GM18907 (cell line): Measurements from ENCODE around the gene GUCY2F.

ENCODE experiments used
- ATAC-seq: cut with Tn5 transposase; IDR thresholded peaks from one replicate; pipeline ENCODE4 v1.9.1; 2021; ENCODE audit warnings: mild to moderate bottlenecking, moderate library complexity; ENCODE audit not compliant: unreplicated experiment

The GUCY2F gene

DNA sequence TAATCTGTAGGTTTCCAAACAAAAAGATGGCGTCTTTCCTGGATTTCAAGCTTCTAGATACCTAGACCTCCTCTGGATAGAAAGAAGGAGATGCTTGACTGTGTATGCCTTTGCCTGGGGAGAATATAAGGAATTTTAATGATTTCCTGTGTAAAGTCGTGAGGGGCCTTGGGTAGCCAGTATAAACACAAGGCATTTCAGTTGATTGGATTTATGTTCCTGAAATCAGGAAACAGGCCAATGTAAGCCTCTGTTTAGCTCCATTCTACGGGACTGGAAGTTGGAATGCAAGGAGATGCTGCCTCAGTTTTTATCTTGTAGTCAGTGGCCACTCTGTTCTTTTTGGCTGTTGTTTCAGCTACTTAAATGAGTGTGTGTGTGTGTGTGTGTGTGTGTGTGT, 137.2 kb downstream of the GUCY2F start:
- ATAC-seq: no peak

DNA sequence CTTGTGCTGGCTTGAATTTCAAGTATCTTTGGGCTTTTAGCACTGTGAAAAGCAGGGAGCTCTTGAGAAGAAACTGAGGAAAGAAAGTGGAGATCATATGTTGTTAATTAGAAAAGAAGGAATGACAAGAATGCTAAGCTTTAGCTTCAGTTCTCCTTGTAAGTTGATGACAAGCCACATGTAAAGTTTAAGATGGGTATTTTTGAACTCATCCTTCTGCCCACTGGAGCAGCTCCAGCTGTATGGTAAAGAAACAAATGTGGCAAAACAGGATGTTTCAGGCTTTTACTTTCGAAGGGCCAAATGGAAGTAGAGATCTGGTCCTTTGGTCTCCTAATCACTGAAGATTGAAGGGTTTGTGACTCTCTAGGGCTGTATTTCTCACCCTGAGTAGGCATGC, 137.8 kb downstream of the GUCY2F start:
- ATAC-seq: no peak

DNA sequence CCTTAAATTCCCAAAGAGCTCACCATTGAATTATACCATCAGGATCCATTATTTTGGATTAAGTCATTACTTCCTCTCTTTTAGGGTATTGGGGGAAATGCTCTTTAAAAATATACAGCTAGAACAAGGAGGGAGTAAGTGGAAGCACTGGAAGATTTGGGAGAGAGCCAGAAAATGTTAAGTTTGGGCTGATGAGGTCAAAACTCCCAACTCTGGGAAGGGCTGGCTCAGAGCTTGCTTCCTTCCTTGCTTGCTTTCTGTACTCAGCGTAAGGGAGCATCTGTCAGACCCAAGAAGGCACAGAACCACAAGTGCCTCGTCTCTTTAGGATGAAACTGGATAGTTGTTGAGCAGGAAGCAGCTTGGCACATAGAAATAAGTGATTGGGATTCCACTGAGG, 138.2 kb downstream of the GUCY2F start:
- ATAC-seq: no peak

DNA sequence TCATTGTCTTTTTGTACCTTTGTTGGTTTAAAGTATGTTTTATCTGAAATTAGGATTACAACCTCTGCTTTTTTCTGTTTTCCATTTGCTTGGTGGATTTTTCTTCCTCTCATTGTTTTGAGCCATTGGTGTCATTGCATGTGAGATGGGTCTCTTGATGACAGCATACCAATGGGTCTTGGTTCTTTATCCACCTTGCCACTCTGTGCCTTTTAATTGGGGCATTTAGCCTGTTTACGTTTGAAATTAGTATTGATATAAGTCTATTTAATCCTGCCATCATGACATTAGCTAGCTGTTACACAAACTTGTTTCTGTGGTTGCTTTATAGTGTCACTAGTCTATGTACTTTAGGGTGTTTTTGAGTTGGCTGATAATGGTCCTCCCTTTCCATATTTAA, 145.7 kb downstream of the GUCY2F start:
- no peak for ATAC-seq

DNA sequence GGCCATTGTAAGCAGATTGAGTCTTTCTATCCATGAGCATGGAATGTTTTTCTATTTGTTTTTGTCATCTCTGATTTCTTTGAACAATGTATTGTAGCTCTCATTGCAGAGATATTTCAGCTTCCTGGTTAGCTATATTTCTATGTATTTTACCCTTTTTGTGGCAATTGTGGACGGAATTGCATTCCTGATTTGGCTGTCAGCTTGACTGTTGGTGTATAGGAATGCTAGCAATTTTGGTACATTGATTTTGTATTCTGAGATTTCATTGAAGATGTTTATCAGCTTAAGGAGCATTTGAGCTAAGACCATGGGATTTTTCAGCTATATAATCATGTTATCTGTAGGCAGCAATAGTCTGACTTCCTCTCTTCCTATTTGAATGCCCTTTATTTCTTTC, 154.6 kb downstream of the GUCY2F start:
- no peak for ATAC-seq
